A549 treated with CpdA at 1 μM for 4 hours (cell line): ENCODE measurements around the gene BYSL. TPM values are rescaled to one million over a fixed set of nuclear protein-coding genes. Genes with fewer than 3 reads are reported as not detected.

ENCODE experiments used
- total RNA-seq: library from RNA; stranded (reverse); fragments of 200-300 nt; extraction: Qiagen RNA extraction; gene quantifications from 5 replicates; pipeline ENCODE4 v1.2.3, GENCODE V29; 2022; ENCODE audit warnings: low read depth

BYSL gene, protein sequence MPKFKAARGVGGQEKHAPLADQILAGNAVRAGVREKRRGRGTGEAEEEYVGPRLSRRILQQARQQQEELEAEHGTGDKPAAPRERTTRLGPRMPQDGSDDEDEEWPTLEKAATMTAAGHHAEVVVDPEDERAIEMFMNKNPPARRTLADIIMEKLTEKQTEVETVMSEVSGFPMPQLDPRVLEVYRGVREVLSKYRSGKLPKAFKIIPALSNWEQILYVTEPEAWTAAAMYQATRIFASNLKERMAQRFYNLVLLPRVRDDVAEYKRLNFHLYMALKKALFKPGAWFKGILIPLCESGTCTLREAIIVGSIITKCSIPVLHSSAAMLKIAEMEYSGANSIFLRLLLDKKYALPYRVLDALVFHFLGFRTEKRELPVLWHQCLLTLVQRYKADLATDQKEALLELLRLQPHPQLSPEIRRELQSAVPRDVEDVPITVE
- 36.5 to 51.2 TPM (median 43.4 TPM) in 5 replicates for total RNA-seq

DNA sequence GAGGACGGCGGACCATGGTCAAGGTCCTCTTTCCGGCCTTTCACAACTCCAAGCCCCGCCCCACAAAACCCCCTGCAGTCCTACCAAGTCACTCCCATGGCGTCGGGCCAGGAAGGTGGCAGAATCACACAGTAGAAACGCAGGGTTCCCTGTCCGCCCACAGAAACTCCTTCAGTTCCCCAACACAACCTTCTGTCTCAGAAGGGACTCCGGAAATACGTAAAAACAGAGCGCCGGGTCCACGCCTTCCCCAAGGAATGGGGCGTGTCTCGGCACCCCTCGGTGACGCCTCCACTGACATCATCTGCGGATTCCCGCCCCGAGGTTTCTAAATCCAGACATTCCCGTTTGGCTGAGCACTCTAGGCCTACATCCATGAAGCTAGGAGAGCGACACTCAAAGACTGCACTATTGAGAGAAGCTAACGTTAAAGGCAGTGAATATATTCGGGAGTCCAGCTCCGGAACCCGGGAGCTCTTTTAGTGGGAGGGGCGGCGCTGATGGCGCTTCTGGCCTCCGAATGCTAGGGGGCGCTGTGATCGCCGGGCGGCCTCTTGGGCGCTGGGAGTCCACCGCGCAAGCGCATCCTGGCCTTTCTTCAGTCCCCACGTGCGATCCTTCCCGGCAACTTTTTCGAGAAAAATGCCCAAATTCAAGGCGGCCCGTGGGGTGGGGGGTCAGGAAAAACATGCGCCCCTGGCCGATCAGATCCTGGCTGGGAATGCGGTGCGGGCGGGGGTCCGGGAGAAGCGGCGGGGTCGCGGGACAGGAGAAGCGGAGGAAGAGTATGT lies at the start of gene BYSL, which contains the start of gene MED20:
TSS of gene BYSL (plus strand) at position 579 of the 791 bp plus-strand sequence. CDS start at position 643, 64 bp downstream.
TSS of gene MED20 (minus strand) at position 219 of the 791 bp plus-strand sequence. CDS start at position 98, 121 bp downstream.

DNA sequence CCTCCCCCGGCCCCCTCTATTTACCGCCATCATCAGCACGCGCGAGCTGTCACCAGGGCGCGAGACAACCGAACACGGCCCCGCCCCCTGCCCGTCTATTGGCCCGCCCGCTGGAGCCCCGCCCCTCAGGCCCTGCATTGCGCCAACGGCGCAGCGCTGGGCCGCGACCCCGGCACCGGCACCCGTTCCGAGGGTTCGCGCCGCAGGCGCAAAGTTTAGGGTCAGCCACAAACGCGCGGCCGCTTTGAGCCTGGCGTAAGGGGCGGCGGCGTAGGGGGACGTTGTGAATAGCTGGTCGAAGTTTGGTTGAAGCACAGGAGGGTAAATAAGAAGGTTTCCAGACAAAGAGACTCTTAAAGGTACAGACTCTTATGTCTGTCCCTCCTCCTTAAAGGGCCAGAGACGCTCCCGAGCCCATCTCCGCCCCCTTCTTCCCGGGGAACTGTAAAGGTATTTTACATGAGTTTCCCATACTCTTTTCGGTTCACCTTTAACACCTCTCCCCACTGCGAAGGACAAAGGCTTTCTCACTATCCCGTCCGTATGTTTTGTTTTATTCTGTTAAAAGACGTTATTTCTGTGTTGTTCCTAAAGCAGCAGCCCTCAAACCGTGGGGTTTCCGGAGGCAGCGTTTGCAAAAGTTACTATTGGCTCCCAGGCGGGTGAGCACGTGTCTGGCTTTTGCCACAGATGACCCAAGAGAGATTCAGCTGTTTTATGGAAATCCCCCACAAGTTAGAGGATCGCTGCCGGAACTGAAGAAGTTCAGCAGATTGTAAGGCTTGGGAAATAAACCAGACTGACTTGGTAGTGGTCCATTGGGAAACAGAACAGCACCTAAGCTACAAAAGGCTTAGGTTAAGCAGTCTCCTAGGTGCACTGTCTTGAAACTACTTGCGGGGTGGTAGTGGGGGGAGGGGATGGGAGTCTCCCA lies 25.7 kb upstream of the BYSL start, which contains the start of gene USP49:
TSS of gene USP49 (minus strand) at position 76 of the 934 bp plus-strand sequence. CDS start 88,392 bp downstream, outside the sequence.

DNA sequence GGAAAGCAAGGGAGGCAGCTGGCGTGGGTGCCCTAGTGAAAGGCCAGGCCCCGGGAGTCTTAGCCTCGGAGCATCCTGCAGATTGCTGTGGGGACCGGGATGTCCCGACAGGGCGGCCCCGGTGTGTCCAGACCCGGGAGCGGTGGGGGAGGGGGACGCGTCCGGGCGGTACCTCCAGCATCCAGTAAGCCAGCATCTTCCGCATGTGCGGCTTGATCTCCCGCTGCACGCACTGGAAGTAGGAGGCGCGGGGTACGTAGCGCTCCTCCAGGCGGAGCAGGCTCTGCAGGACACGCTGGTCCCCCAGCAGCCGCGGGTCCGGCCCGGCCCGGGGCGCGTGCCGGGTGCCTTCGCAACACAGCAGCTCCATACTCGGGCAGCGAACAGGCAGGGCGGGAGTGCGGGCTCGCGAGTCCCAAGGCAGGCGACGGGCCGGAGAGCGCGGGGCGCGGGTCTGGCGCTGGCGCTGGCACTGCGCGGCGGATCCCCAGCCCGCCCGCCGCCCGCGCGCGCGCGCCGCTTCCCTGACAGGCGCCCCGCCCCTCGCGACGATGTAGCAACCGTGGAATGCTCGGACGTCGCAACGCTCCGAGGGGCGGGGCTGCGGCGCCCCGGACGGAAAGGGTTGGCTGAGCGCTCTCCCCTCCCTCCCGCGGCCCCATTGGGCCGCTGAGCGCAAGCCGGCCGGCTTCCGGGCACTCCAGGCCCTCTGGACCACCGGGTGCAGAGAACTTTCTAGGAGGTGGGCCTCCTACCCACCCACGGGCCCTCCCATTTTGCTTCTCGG lies 20.2 kb downstream of the BYSL start, which contains the start of gene CCND3:
TSS of gene CCND3 (minus strand) at position 529 of the 787 bp plus-strand sequence. CDS start at position 370, 159 bp downstream.

Other genes with a start within 250 kb of the BYSL start
- gene TFEB, start 185.9 kb upstream of the BYSL start, total RNA-seq = 4.6 to 7.3 TPM (median 5.8 TPM) in 5 replicates
- not detected in 5 replicates for gene PGC, start 174.1 kb upstream of the BYSL start, total RNA-seq
- gene FRS3, start 141.6 kb upstream of the BYSL start, total RNA-seq = 2.0 to 2.9 TPM (median 2.4 TPM) in 5 replicates
- gene PRICKLE4, start 140.7 kb upstream of the BYSL start, total RNA-seq = 0.44 to 1.6 TPM (median 0.71 TPM) in 5 replicates
- 286 to 319 TPM (median 299 TPM) in 5 replicates for gene TOMM6, start 133.8 kb upstream of the BYSL start, total RNA-seq
- 1.1 to 1.7 TPM (median 1.4 TPM) in 5 replicates for gene USP49, start 26.1 kb upstream of the BYSL start, total RNA-seq
- 13.3 to 16.1 TPM (median 14.9 TPM) in 5 replicates for gene MED20, start 360 bp upstream of the BYSL start, total RNA-seq
- gene CCND3, start 20.3 kb downstream of the BYSL start, total RNA-seq = 121 to 200 TPM (median 182 TPM) in 5 replicates
- 11.5 to 14.4 TPM (median 12.5 TPM) in 5 replicates for gene TAF8, start 129.0 kb downstream of the BYSL start, total RNA-seq
- 1.1 to 1.8 TPM (median 1.7 TPM) in 5 replicates for gene C6orf132, start 221.1 kb downstream of the BYSL start, total RNA-seq